ENCODE results near the gene NATD1. TPM values are rescaled to one million over a fixed set of nuclear protein-coding genes. Genes with fewer than 3 reads are reported as not detected.

The NATD1 gene
- total and polyA plus RNA-seq, 2 of the 8 experiments (the other 6 are each of a cell fraction or from before 2014, with no cell fraction given), result 5.4 to 8.4 TPM

- Histone ChIP-seq H2AK5ac (ENCODE audit: low read depth, low read length) (0 out of 2 replicates have a peak overlapping the region, but pooled peaks have one; percentile 29), H2AFZ (ENCODE audit: low read length) (no peak overlapping the region), H3K4me1 (replicated peaks in 1 of 4; ENCODE audit: control insufficient read depth in 3 of 4, insufficient read depth in 4 of 4, low read length in 3 of 4) (peaks cover 3 to 18% (median 11%) of the 10 kb centered on the region in 4 experiments), H4K5ac (ENCODE audit: insufficient read length, low read depth, low read length) (peak overlapping the region; percentile 13), H3K4me3 (ENCODE audit: extremely low read depth in 1 of 4, insufficient read depth in 2 of 4, low read depth in 3 of 4, low read length in 4 of 4) (no peak overlapping the region), H3K14ac (ENCODE audit: insufficient read length) (no peak overlapping the region), H3K4ac (replicated peaks; ENCODE audit: insufficient read length, low read depth, low read length) (peak overlapping the region; percentile 17), H2BK12ac (ENCODE audit: low read depth, low read length) (peak overlapping the region; percentile 45; the same call in 1 of the 2 replicates), H3K79me2 (ENCODE audit: control insufficient read depth in 1 of 2, insufficient read depth in 2 of 2, low read length in 2 of 2) (no peaks in the 10 kb centered on the region), H4K20me1 (replicated peaks in 1 of 2; ENCODE audit: control insufficient read depth in 1 of 2, insufficient read depth in 2 of 2, low read length in 2 of 2) (peaks cover 0 to 4% of the 10 kb centered on the region in 2 experiments), H3K27ac (ENCODE audit: low read depth, low read length) (peak overlapping the region; percentile 8; the same call in 1 of the 2 replicates), H2BK5ac (ENCODE audit: low read depth, low read length) (peak overlapping the region; percentile 78; the same call in 1 of the 2 replicates), H2BK120ac (replicated peaks; ENCODE audit: low read depth, low read length) (no peak overlapping the region), H4K91ac (replicated peaks; ENCODE audit: insufficient read length, low read length) (peak overlapping the region; percentile 78), H2BK20ac (ENCODE audit: low read length) (peak overlapping the region; percentile 9; the same call in 1 of the 2 replicates), H3K9ac (replicated peaks in 1 of 4; ENCODE audit: extremely low read depth in 1 of 4, low read depth in 3 of 4, low read length in 3 of 4) (0 out of 7 replicates have a peak overlapping the region, but pooled peaks of 1 of the 4 experiments have one; percentile 1), H3K27me3 (replicated peaks in 1 of 4; ENCODE audit: control insufficient read depth in 3 of 4, extremely low read depth in 1 of 4, insufficient read depth in 3 of 4, low read length in 3 of 4) (no peaks in the 10 kb centered on the region), H4K8ac (ENCODE audit: extremely low read depth, insufficient read depth, low read length) (peak overlapping the region; percentile 69), H3K4me2 (ENCODE audit: insufficient read depth in 1 of 2, low read depth in 2 of 2, low read length in 2 of 2) (peak overlapping the region; percentile 12 to 29; a peak in 2 of 4 replicates), H2BK15ac (ENCODE audit: low read length) (0 out of 2 replicates have a peak overlapping the region, but pooled peaks have one; percentile 19), H3K9me3 (ENCODE audit: insufficient read depth in 2 of 2, low read depth in 1 of 2, low read length in 1 of 2) (no peaks in the 10 kb centered on the region), H3K23ac (ENCODE audit: insufficient read length) (no peak overlapping the region), H3K36me3 (ENCODE audit: control insufficient read depth in 2 of 4, insufficient read depth in 4 of 4, low read length in 3 of 4) (no peaks in the 10 kb centered on the region), H3K79me1 (ENCODE audit: low read depth, low read length) (no peaks in the 10 kb centered on the region; the same call in 1 of the 2 replicates), H3K23me2 (ENCODE audit: low read depth, low read length) (peaks cover 9% of the 10 kb centered on the region; the same call in 1 of the 2 replicates), H3K18ac (ENCODE audit: extremely low read depth, low read length) (peak overlapping the region; percentile 90), H3K56ac (replicated peaks; ENCODE audit: insufficient read length, low read depth, low read length) (no peak overlapping the region)
- DNase-seq (ENCODE audit: low read depth in 1 of 2, low spot score in 2 of 2), result peak in 1 of 2 experiments; percentile 57
- no peak for FAIRE-seq
- 76% methylated on average over 12 of the region's 12 CpGs; no CpG with 5 or more reads in 1 of the 2 experiments for WGBS, 2 experiments (ENCODE audit: extremely low coverage in 1 of 2, insufficient coverage in 1 of 2, insufficient read length in 1 of 2, insufficient replicate concordance in 2 of 2, low coverage in 1 of 2, low lambda C conversion rate in 2 of 2, missing lambda C conversion rate in 1 of 2)
- ChIA-PET POLR2A (ENCODE audit: partially characterized antibody) (interaction anchor here (0.6 to 2.7 kb wide), 10 partner anchors 9 to 197 kb away, joined by 3 to 9 read pairs (median 4); partner anchors contain the start of genes DHRS7B, TMEM11 and USP22), CTCF (ENCODE audit: partially characterized antibody) (interaction anchor here (0.7 to 6.0 kb wide), 27 partner anchors 8 to 128 kb away, joined by 3 to 42 read pairs (median 4); no protein-coding TSS in a partner anchor)
- TF ChIP-seq CBX5 (IDR thresholded peaks at IDR 0.05; ENCODE audit: low read depth, low read length), result no peak
- TF ChIP-seq CHD1 (IDR thresholded peaks at IDR 0.05; ENCODE audit: low read depth, low read length), result no peak
- peak; percentile 23; the same call in 1 of the 2 replicates for TF ChIP-seq CEBPB (IDR thresholded peaks at IDR 0.05; ENCODE audit: low read depth, low read length)
- peak; percentile 37 to 49 for TF ChIP-seq RAD21 (IDR thresholded peaks at IDR 0.05 in 1 of 2, conservative IDR thresholded peaks at IDR 0.05 in 1 of 2; ENCODE audit: low read depth in 2 of 2, low read length in 2 of 2)
- 0 out of 2 replicates have a peak, but pooled peaks have one; percentile 9 for TF ChIP-seq POLR2AphosphoS5 (IDR thresholded peaks at IDR 0.05; ENCODE audit: low read depth, low read length)
- TF ChIP-seq HDAC6 (IDR thresholded peaks at IDR 0.05; ENCODE audit: low read depth, low read length), result no peak
- no peak for TF ChIP-seq TCF12 (IDR thresholded peaks at IDR 0.05; ENCODE audit: low read depth, low read length)
- no peak for TF ChIP-seq GABPA (IDR thresholded peaks at IDR 0.05; ENCODE audit: borderline replicate concordance, insufficient read depth, low read length)
- TF ChIP-seq CHD2 (IDR thresholded peaks at IDR 0.05; ENCODE audit: low read length), result no peak
Observed at GRCh38 chr17:21239680-21240368, 13.4 kb downstream of the NATD1 start.
